SK-N-SH (cell line): ENCODE results near the gene POLR1D. TPM values are rescaled to one million over a fixed set of nuclear protein-coding genes. Genes with fewer than 3 reads are reported as not detected.

Experiments used
- CTCF ChIA-PET: fragments of 300-600, 350-600 bp; formaldehyde crosslinking; extraction: SDS; loops from one replicate; lab custom pipeline; 2021; lab: Yijun Ruan, JAX
- POLR2A ChIA-PET: fragments of 350-600 bp; sonication (Branson Sonifier 250); formaldehyde crosslinking; extraction: SDS; loops from one replicate; lab custom pipeline; 2020; ENCODE audit warnings: antibody characterized with exemption, inconsistent platforms; lab: Yijun Ruan, JAX
- DNase-seq: peaks from one replicate; pipeline ENCODE4 v3.0.0; 2012
- H2AFZ ChIP-seq: fragments of 200-600 bp; sonication (generic); 2 replicates; pipeline ENCODE4 v1.8.1; 2016; ENCODE audit warnings: antibody characterized with exemption, mild to moderate bottlenecking, low read depth
- H3F3A ChIP-seq: fragments of 200-600 bp; sonication (generic); replicated peaks from 2 replicates; pipeline ENCODE3; 2016; ENCODE audit warnings: antibody characterized with exemption, mild to moderate bottlenecking; ENCODE audit not compliant: insufficient read depth
- H3K27ac ChIP-seq, 2 experiments: fragments of 200-500 bp in 1 of 2; fragments of 200-600 bp in 1 of 2; sonication (Bioruptor generic) in 1 of 2; sonication (generic), shearing (Covaris generic) in 1 of 2; 2 replicates each; pipeline versions ENCODE4 v1.5.1 to v1.6.1; 2014 to 2016; ENCODE audit warnings: low read depth in 2 of 2, inconsistent platforms in 1 of 2, low read length in 1 of 2, mild to moderate bottlenecking in 1 of 2, mixed read lengths in 1 of 2
- H3K27me3 ChIP-seq: fragments of 200-600 bp; sonication (generic), shearing (Covaris generic); 2 replicates; pipeline ENCODE4 v1.6.1; 2016; ENCODE audit warnings: mixed run types; ENCODE audit not compliant: insufficient read depth
- H3K36me3 ChIP-seq, 2 experiments: fragments of 200-500 bp in 1 of 2; fragments of 200-600 bp in 1 of 2; sonication (Bioruptor generic) in 1 of 2; sonication (generic) in 1 of 2; replicated peaks in 1 of 2; 2 replicates each; pipeline versions ENCODE3 to v1.5.1; 2014 to 2016; ENCODE audit warnings: low read length in 1 of 2, mild to moderate bottlenecking in 1 of 2; ENCODE audit not compliant: insufficient read depth in 2 of 2, control insufficient read depth in 1 of 2
- H3K4me1 ChIP-seq, 2 experiments: fragments of 200-500 bp in 1 of 2; fragments of 200-600 bp in 1 of 2; sonication (Bioruptor generic) in 1 of 2; sonication (generic), shearing (Covaris generic) in 1 of 2; 2 replicates each; pipeline versions ENCODE4 v1.5.1 to v1.6.1; 2014 to 2016; ENCODE audit warnings: low read depth in 1 of 2, low read length in 1 of 2, mixed run types in 1 of 2; ENCODE audit not compliant: insufficient read depth in 2 of 2, control insufficient read depth in 1 of 2
- H3K4me2 ChIP-seq: fragments of 200-600 bp; sonication (generic), shearing (Covaris generic); 2 replicates; pipeline ENCODE4 v1.6.1; 2017; ENCODE audit warnings: mixed run types
- H3K4me3 ChIP-seq, 2 experiments: fragments of 200-500 bp in 1 of 2; fragments of 200-600 bp in 1 of 2; sonication (Bioruptor generic) in 1 of 2; sonication (generic), shearing (Covaris generic) in 1 of 2; 2 replicates each; pipeline versions ENCODE4 v1.5.1 to v1.8.1; 2014 to 2016; ENCODE audit warnings: low read depth in 2 of 2, inconsistent platforms in 1 of 2, low read length in 1 of 2, mild to moderate bottlenecking in 1 of 2, mixed read lengths in 1 of 2, moderate library complexity in 1 of 2
- H3K79me2 ChIP-seq: fragments of 200-600 bp; sonication (generic); 2 replicates; pipeline ENCODE4 v1.8.1; 2017; ENCODE audit warnings: mild to moderate bottlenecking; ENCODE audit not compliant: insufficient read depth
- H3K9ac ChIP-seq: fragments of 200-600 bp; sonication (generic); 2 replicates; pipeline ENCODE4 v1.6.1; 2017; ENCODE audit warnings: mixed run types
- H3K9me2 ChIP-seq: fragments of 200-600 bp; sonication (generic); 2 replicates; pipeline ENCODE4 v1.6.1; 2017; ENCODE audit warnings: mixed run types
- H3K9me3 ChIP-seq: fragments of 200-600 bp; sonication (generic); 2 replicates; pipeline ENCODE4 v1.6.1; 2017; ENCODE audit warnings: mixed run types, mild to moderate bottlenecking, moderate library complexity
- H4K20me1 ChIP-seq: fragments of 200-600 bp; sonication (generic); 2 replicates; pipeline ENCODE4 v1.6.1; 2017; ENCODE audit warnings: mild to moderate bottlenecking, mixed run types; ENCODE audit not compliant: insufficient read depth
- EZH2phosphoT487 ChIP-seq: fragments of 200-600 bp; sonication (generic); IDR thresholded peaks from 2 replicates; pipeline ENCODE4 v1.6.1; 2017; ENCODE audit warnings: low read depth, mixed run types, mild to moderate bottlenecking, antibody characterized with exemption, moderate library complexity, borderline replicate concordance
- FOSL2 ChIP-seq: IDR thresholded peaks from 2 replicates; pipeline ENCODE4 v1.4.0; 2012; ENCODE audit warnings: low read depth, mild to moderate bottlenecking, moderate library complexity, borderline replicate concordance
- JUND ChIP-seq: IDR thresholded peaks from 2 replicates; pipeline ENCODE4 v1.4.0; 2012
- MXI1 ChIP-seq: IDR thresholded peaks from 2 replicates; pipeline ENCODE4 v1.6.1; 2012; ENCODE audit warnings: mild to moderate bottlenecking, low read depth, low read length, improper control_type of control experiment
- NFIC ChIP-seq: IDR thresholded peaks from 2 replicates; pipeline ENCODE4 v1.4.0; 2012; ENCODE audit warnings: borderline replicate concordance
- POLR2AphosphoS5 ChIP-seq: IDR thresholded peaks from 2 replicates; pipeline ENCODE4 v1.6.1; 2012; ENCODE audit warnings: low read depth, low read length
- SMC3 ChIP-seq: IDR thresholded peaks from 2 replicates; pipeline ENCODE4 v1.6.1; 2012; ENCODE audit warnings: low read depth, low read length, improper control_type of control experiment
- TAF1 ChIP-seq: IDR thresholded peaks from 2 replicates; pipeline ENCODE4 v1.6.1; 2012; ENCODE audit warnings: low read depth, mild to moderate bottlenecking, low read length, moderate library complexity, borderline replicate concordance
- TEAD4 ChIP-seq: IDR thresholded peaks from 2 replicates; pipeline ENCODE4 v1.4.0; 2012; ENCODE audit warnings: mild to moderate bottlenecking, borderline replicate concordance; ENCODE audit not compliant: insufficient read depth
- WGBS: methylation state at CpG from one replicate; pipeline ENCODE4 v1.1.6; 2017; ENCODE audit warnings: low lambda C conversion rate; 5-methylcytosine and 5-hydroxymethylcytosine counted together
- polyA plus RNA-seq, 3 experiments: library from polyadenylated mRNA; depleted of rRNA; stranded (reverse); fragments of >200 nt; gene quantifications; 2 replicates each; pipeline ENCODE4 v1.2.3, GENCODE V29; 2012
- TF ChIP-seq, protein P1 (sequence below): fragments of 150-350 bp; IDR thresholded peaks from 2 replicates; pipeline ENCODE4 v1.6.1; 2016; ENCODE audit warnings: mild to moderate bottlenecking, low read depth, low read length

Gene POLR1D
- polyA plus RNA-seq, 1 of the 3 experiments (the other 2 are of a cell fraction): 150 TPM

DNA sequence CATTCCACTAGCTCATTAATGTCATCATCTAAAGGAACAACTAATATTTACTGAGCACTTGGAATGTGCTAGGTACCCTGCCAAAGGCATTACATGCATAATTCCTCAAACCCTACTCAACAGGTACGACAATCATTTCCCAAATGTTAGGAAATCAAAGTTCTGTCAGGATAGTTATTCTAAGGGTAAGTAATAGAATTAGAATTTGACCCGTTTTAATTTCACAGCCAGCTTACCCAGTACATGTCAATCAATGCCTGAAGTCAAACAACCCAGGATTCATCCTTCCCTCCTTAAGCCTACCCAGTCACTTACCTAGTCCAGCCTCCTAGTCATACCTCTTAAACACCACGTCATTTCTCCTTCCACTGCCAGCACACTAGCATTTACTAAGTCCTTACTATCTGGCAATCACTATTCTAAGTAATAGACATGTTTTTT is 3.8 kb upstream of the POLR1D start:
- Histone ChIP-seq H3F3A (peaks cover 6% of the 10 kb centered on the region), H3K9me2 (no peaks in the 10 kb centered on the region), H3K36me3 (peaks cover 2 to 5% of the 10 kb centered on the region in 2 experiments), H3K79me2 (peaks cover 66% of the 10 kb centered on the region), H3K27ac (no peak overlapping the region), H3K4me2 (no peak overlapping the region), H3K4me1 (peaks cover 7% of the 10 kb centered on the region in 2 experiments; a peak in 3 of 4 replicates), H3K4me3 (no peak overlapping the region), H4K20me1 (peaks cover 3% of the 10 kb centered on the region; the same call in 1 of the 2 replicates), H3K9ac (no peak overlapping the region), H2AFZ (no peak overlapping the region), H3K27me3 (no peaks in the 10 kb centered on the region), H3K9me3 (no peaks in the 10 kb centered on the region)
- WGBS: 90% methylated on average over 3 of the region's 3 CpGs
- no peak for DNase-seq
- ChIA-PET CTCF (interaction anchor here (5.2 kb wide), 1 partner anchor 85 kb away, joined by 19 read pairs; no protein-coding TSS in a partner anchor), POLR2A (interaction anchor here (0.6 kb wide), 1 partner anchor 34 kb away, joined by 3 read pairs; no protein-coding TSS in a partner anchor)
- no peak for TF ChIP-seq TEAD4
- TF ChIP-seq JUND: no peak
- no peak for TF ChIP-seq SMC3
- TF ChIP-seq, all 33 proteins: peak for 0

DNA sequence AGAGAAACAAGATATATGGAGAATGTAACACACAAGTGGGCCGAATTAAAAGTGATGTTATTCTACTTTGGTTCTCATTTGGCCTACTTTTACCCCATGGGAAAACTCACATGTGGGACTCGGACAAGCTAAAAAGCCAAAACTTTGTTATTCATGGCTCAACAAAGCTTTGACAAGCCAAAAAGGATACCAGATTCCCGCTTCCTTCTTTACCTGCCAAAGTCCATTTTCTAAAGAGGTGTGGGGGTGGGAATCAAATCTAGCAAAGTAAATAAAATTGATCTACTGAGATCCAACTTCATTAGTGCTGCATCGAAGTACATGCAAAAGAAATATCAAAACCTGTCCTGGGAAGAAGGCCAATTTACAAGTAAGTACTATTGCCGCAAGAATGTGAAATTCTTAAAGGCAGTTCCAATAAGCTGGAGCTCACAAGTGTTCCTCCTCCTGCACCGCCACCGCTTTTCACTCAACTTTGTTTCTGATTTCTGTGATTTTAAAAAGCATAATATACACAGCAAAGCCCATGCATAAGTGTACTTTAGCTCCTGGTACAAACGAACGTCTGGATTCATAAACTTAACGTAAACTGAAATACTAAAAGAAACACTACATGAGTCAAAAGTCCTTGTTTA is 2.5 kb upstream of the POLR1D start:
- Histone ChIP-seq H3K27me3 (no peaks in the 10 kb centered on the region), H3K4me1 (peaks cover 7 to 9% of the 10 kb centered on the region in 2 experiments; a peak in 3 of 4 replicates), H3K27ac (no peak overlapping the region; a peak in 2 of 4 replicates), H3K9ac (peak overlapping the region; percentile 72; the same call in 1 of the 2 replicates), H4K20me1 (peaks cover 16% of the 10 kb centered on the region), H3K9me3 (no peaks in the 10 kb centered on the region), H3K4me3 (peak overlapping the region; percentile 81 to 85), H3K4me2 (peak overlapping the region; percentile 74), H3K9me2 (no peaks in the 10 kb centered on the region), H3K36me3 (peaks cover 16% of the 10 kb centered on the region in 2 experiments), H3F3A (peaks cover 6% of the 10 kb centered on the region), H2AFZ (peak overlapping the region; percentile 50), H3K79me2 (peaks cover 72% of the 10 kb centered on the region)
- no peak for DNase-seq
- ChIA-PET CTCF (interaction anchor here (1.0 to 5.2 kb wide), 3 partner anchors 12 to 206 kb away, joined by 3 to 19 read pairs (median 3); no protein-coding TSS in a partner anchor), POLR2A (no interaction called here)
- 66% methylated on average over 10 of the region's 10 CpGs for WGBS
- TF ChIP-seq JUND (no peak), MXI1 (no peak), TAF1 (no peak), EZH2phosphoT487 (no peak), FOSL2 (no peak), SMC3 (no peak), POLR2AphosphoS5 (no peak), NFIC (no peak)
- TF ChIP-seq, protein P1, sequence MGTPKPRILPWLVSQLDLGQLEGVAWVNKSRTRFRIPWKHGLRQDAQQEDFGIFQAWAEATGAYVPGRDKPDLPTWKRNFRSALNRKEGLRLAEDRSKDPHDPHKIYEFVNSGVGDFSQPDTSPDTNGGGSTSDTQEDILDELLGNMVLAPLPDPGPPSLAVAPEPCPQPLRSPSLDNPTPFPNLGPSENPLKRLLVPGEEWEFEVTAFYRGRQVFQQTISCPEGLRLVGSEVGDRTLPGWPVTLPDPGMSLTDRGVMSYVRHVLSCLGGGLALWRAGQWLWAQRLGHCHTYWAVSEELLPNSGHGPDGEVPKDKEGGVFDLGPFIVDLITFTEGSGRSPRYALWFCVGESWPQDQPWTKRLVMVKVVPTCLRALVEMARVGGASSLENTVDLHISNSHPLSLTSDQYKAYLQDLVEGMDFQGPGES: no peak
